NT2/D1 (cell line): ENCODE data around the gene UBE2E3.

Source experiments
- DNase-seq: peaks from one replicate; pipeline ENCODE4 v3.0.0-alpha.2; 2011; ENCODE audit warnings: low read depth, low spot score
- H3K27me3 ChIP-seq: 2 replicates; pipeline ENCODE4 v1.6.0; 2011; ENCODE audit warnings: mild to moderate bottlenecking; ENCODE audit not compliant: insufficient read length, insufficient read depth
- H3K36me3 ChIP-seq: 2 replicates; pipeline ENCODE4 v1.6.1; 2011; ENCODE audit warnings: mild to moderate bottlenecking, low read length, mixed read lengths; ENCODE audit not compliant: insufficient read depth, insufficient read length
- H3K4me1 ChIP-seq: 2 replicates; pipeline ENCODE4 v1.5.1; 2011; ENCODE audit not compliant: insufficient read depth, insufficient read length
- H3K4me3 ChIP-seq: 2 replicates; pipeline ENCODE4 v1.5.1; 2011; ENCODE audit warnings: low read depth; ENCODE audit not compliant: insufficient read length
- H3K9ac ChIP-seq: 2 replicates; pipeline ENCODE4 v1.6.0; 2011; ENCODE audit warnings: low read depth; ENCODE audit not compliant: insufficient read length
- H3K9me3 ChIP-seq: 2 replicates; pipeline ENCODE4 v1.5.1; 2011; ENCODE audit warnings: mild to moderate bottlenecking, low read length; ENCODE audit not compliant: insufficient read depth
- SUZ12 ChIP-seq: IDR thresholded peaks from 2 replicates; pipeline ENCODE4 v1.6.1; 2011; ENCODE audit not compliant: insufficient read length, insufficient read depth; ENCODE audit errors: extremely low read depth
- YY1 ChIP-seq: IDR thresholded peaks from 2 replicates; pipeline ENCODE4 v1.6.1; 2011; ENCODE audit not compliant: insufficient read length, insufficient read depth
- ZNF274 ChIP-seq: IDR thresholded peaks from 2 replicates; pipeline ENCODE4 v1.6.1; 2011; ENCODE audit warnings: mild to moderate bottlenecking, low read depth, low read length

The UBE2E3 gene

DNA sequence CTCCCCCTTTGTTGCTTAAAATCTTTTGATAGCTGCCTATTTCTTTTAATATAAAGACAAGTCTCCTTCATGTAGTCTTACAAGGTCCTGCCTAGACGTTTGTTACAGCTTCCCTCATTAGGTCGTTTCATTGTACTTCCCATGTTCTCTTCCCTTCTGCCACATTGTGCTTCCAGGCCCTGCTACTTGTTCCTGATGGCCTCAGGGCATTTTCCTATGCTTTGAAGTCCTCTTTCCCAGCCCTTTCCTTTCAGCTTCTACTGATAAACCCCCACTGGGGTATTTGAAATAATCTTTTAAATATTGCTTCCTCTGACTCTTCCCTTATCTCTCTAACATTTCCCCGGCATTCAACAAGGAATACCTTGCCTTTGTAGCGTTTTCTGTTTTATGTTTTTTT lies 67.4 kb downstream of the UBE2E3 start:
- no peak for DNase-seq
- no peak overlapping the region for H3K4me3 ChIP-seq

DNA sequence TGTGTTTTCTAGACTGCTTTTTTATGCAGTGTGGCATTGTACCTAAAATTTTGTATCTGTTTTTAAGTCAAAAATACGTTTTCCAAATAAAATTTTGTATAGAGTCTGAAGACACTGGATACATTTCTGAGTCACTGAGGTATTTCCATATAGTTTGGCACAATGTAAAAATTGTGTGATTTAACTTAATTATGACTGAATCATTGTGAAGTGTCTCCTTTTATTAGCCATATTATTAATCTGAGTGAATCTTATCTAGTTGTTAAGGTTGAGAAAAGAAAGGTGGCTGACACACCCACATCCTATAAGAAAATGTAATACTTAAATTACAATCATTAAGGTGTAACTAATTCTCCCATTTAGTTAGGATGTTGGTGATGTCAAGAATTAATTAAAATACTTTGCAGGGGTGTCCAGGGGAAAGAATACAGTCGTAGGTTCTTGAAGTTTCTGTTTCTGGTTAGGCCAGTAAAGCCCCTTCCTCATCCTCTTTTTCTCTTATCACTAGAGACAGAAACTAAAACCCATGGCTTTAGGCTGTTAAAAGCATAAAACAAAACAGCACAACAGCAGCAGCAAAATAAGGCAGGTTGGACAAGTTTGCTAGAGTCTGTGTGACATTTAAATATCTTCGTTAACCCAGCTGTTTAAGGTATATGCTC lies 71.6 kb downstream of the UBE2E3 start:
- Histone ChIP-seq H3K27me3 (no peaks in the 10 kb centered on the region), H3K36me3 (no peaks in the 10 kb centered on the region), H3K4me1 (no peaks in the 10 kb centered on the region), H3K9ac (no peak overlapping the region), H3K4me3 (no peak overlapping the region), H3K9me3 (no peaks in the 10 kb centered on the region)
- TF ChIP-seq YY1 (no peak), ZNF274 (no peak), SUZ12 (no peak)
- DNase-seq = no peak

More for the DNA sequence above, 67.4 kb downstream of the UBE2E3 start:
- no peak for TF ChIP-seq ZNF274
- no peaks in the 10 kb centered on the region for H3K4me1 ChIP-seq
- no peaks in the 10 kb centered on the region for H3K36me3 ChIP-seq
- no peaks in the 10 kb centered on the region for H3K27me3 ChIP-seq
- H3K9me3 ChIP-seq = no peaks in the 10 kb centered on the region
- H3K9ac ChIP-seq = no peak overlapping the region

DNA sequence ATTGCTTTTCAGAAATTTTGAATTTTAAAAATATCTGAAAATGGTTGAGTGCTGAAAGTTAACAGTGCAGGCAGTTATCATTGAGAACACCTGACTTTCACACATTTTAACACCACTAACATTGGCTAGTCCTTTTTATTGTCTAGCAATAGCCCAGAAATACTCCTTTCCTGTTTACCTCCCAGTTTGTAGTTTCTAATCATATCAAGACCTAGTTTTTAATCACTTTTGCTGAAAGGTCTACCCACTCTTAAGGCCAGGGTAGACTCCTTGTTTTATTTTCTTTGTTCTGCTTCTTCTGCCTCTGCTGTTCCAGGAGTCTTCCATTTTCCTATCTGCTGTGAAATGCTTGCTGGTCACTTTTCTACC lies 72.1 kb downstream of the UBE2E3 start:
- Histone ChIP-seq H3K4me3 (no peak overlapping the region), H3K27me3 (no peaks in the 10 kb centered on the region), H3K4me1 (no peaks in the 10 kb centered on the region), H3K9ac (no peak overlapping the region), H3K36me3 (no peaks in the 10 kb centered on the region), H3K9me3 (no peaks in the 10 kb centered on the region)
- no peak for TF ChIP-seq SUZ12
- TF ChIP-seq ZNF274 = no peak
- TF ChIP-seq YY1 = no peak
- DNase-seq = no peak

DNA sequence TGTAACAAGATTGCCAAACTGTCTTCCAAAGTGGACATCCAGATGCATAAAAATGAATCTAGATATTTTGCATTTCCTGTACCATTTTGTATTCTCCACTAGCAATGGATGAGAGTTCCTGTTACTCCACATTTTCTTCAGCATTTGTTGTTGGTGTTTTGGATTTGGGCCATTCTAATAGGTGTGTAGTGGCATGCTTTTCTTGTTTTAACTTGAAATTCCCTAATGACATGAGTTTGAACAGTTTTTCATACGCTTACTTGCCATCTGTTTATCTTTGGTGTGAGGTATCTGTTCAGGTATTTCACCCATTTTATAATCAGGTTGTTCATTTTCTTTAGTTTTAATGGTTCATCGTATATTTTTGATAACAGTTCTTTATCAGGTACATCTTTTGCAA lies 73.9 kb downstream of the UBE2E3 start:
- no peaks in the 10 kb centered on the region for H3K9me3 ChIP-seq
- H3K36me3 ChIP-seq = no peaks in the 10 kb centered on the region
- no peak for DNase-seq
- TF ChIP-seq ZNF274 = no peak
- TF ChIP-seq SUZ12 = no peak
- no peak for TF ChIP-seq YY1
- no peak overlapping the region for H3K9ac ChIP-seq
- H3K4me1 ChIP-seq = no peaks in the 10 kb centered on the region
- no peak overlapping the region for H3K4me3 ChIP-seq
- no peaks in the 10 kb centered on the region for H3K27me3 ChIP-seq

DNA sequence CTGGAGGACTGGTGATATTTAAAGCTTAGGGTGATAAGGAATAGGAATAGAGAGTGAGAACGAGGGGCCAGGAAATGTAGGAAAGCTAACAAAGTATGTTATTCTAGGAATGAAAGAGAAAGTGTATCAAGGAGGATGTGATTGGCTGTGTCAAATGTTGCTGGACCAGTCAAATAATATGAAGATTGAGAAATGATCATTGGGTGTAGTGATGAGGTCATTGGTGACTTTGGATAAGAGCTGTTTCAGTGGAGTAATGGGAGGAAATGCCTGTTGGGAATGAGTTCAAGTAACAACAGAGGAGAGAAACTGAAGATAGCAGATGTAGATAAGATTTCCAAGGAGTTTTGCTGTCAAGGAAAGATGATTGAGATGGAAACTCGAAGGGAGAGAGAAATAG lies 74.4 kb downstream of the UBE2E3 start:
- H3K27me3 ChIP-seq = no peaks in the 10 kb centered on the region
- H3K9ac ChIP-seq = no peak overlapping the region
- peaks cover under 1% of the 10 kb centered on the region for H3K36me3 ChIP-seq
- no peak for DNase-seq
- no peak for TF ChIP-seq ZNF274
- TF ChIP-seq SUZ12 = no peak
- no peak for TF ChIP-seq YY1
- H3K9me3 ChIP-seq = no peaks in the 10 kb centered on the region
- no peaks in the 10 kb centered on the region for H3K4me1 ChIP-seq
- H3K4me3 ChIP-seq = no peak overlapping the region

DNA sequence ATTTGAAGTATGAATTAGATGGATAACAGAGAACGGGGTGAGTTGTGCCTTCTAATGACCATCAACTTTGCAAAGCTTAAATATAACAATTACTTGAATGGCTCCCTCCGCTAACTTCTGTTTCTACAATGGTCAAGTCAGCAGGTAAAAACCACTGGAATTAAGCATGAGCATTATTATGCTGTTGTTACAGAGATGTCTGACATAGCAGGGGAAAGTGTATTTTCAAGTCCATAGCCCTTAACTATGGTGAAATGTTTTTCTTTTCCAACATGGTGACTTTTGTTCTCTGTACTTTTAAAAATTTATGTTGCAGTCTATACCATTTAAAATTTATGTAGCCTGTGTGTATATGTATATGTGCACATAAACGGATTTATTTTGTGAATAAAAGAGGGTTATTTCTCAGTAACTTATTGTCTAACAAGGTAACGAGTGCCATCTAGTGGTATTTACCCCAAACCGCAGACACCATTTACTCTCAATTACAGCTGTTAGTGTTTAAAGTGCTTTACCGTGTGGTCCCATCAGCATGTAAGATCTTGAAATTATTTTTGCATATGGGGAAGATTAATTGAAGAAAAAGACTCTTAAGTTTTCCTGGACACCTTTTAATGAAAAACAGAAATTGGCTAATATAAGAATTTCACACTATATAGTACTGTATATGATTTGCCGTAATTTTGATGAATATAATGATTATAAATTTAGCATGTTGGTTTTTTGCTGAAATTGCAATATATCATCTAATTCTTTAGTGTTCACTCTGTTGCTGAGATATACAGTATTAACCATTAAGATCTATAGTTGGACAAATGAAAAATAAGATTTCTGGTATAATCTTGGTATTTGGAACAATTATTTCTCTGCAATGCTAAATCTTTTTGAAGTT lies 78.2 kb downstream of the UBE2E3 start:
- H3K4me1 ChIP-seq = no peaks in the 10 kb centered on the region
- DNase-seq = no peak
- no peak overlapping the region for H3K4me3 ChIP-seq
- H3K9ac ChIP-seq = no peak overlapping the region
- H3K36me3 ChIP-seq = peaks cover 19% of the 10 kb centered on the region
- H3K27me3 ChIP-seq = no peaks in the 10 kb centered on the region
- no peak for TF ChIP-seq ZNF274
- no peak for TF ChIP-seq SUZ12
- no peak for TF ChIP-seq YY1
- no peaks in the 10 kb centered on the region for H3K9me3 ChIP-seq

DNA sequence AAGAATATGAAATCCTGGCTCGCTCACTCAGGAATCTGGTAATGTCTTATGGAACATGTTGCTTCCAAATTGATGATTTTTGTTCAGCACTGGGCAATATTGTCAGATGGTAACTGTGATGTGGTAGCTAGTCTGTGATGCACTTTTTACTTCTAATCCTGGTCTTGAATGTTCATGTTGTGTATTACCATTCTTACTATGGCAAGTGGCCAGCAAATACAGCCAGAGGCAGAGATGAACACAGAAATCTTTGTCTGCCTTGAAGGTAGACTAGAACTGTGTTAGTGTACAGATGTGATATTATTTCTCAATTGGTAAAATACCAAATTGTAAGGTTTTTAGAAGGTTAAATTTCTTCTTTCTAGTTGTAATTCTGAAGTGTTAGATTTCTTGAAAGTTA lies 83.3 kb downstream of the UBE2E3 start:
- H3K9me3 ChIP-seq = no peaks in the 10 kb centered on the region
- H3K4me1 ChIP-seq = no peaks in the 10 kb centered on the region
- TF ChIP-seq SUZ12 (no peak), YY1 (no peak), ZNF274 (no peak)
- H3K9ac ChIP-seq = no peak overlapping the region
- no peak for DNase-seq
- no peak overlapping the region for H3K4me3 ChIP-seq
- H3K36me3 ChIP-seq = peaks cover 27% of the 10 kb centered on the region
- H3K27me3 ChIP-seq = no peaks in the 10 kb centered on the region
